AG09309 (cell line): ENCODE results near the gene IMMP2L.

Source experiments
- DNase-seq: peaks from one replicate; pipeline ENCODE4 v3.0.0-alpha.2; 2010; ENCODE audit warnings: low read depth
- H3K4me3 ChIP-seq: 2 replicates; pipeline ENCODE4 v1.5.1; 2011; ENCODE audit warnings: mild to moderate bottlenecking, low read depth, low read length, moderate library complexity; ENCODE audit not compliant: control insufficient read depth
- CTCF ChIP-seq: IDR thresholded peaks from 2 replicates; pipeline ENCODE4 v1.5.1; 2011; ENCODE audit warnings: mild to moderate bottlenecking, low read depth, low read length, inconsistent platforms; ENCODE audit not compliant: insufficient read depth, control insufficient read depth; ENCODE audit errors: missing control alignments

Gene IMMP2L

GRCh38 chr7:111358915-111359314 is 203.4 kb downstream of the IMMP2L start:
- no peak overlapping the region for H3K4me3 ChIP-seq
- TF ChIP-seq CTCF, result no peak
- DNase-seq, result no peak

- H3K4me3 ChIP-seq, result no peak overlapping the region
- no peak for DNase-seq
Measured at GRCh38 chr7:111357691-111358090, 204.6 kb downstream of the IMMP2L start.

GRCh38 chr7:111356941-111357340 is 205.4 kb downstream of the IMMP2L start:
- DNase-seq, result no peak
- no peak overlapping the region for H3K4me3 ChIP-seq
- no peak for TF ChIP-seq CTCF

More at GRCh38 chr7:111357691-111358090, 204.6 kb downstream of the IMMP2L start:
- TF ChIP-seq CTCF, result no peak

GRCh38 chr7:111352319-111352718 is 210.0 kb downstream of the IMMP2L start:
- no peak overlapping the region for H3K4me3 ChIP-seq
- DNase-seq, result no peak
- no peak for TF ChIP-seq CTCF

- TF ChIP-seq CTCF, result no peak
- H3K4me3 ChIP-seq, result no peak overlapping the region
- DNase-seq, result no peak
Measured at GRCh38 chr7:111346219-111346618, 216.1 kb downstream of the IMMP2L start.

GRCh38 chr7:111343017-111343416 is 219.3 kb downstream of the IMMP2L start:
- H3K4me3 ChIP-seq, result no peak overlapping the region
- no peak for TF ChIP-seq CTCF
- no peak for DNase-seq

- no peak for DNase-seq
- H3K4me3 ChIP-seq, result no peak overlapping the region
- no peak for TF ChIP-seq CTCF
Measured at GRCh38 chr7:111339006-111339405, 223.3 kb downstream of the IMMP2L start.
